Stimulated activated CD4-positive, alpha-beta T cell treated with anti-CD3 and anti-CD28 coated beads, Interleukin-15, amount 100 ng/mL, for 1 hour (primary cell): ENCODE results near the gene ZSWIM9.

ENCODE experiments used
- DNase-seq, 2 donors: peaks; one replicate each; pipeline ENCODE4 v3.0.0-alpha.2; 2020; ENCODE audit warnings: low read depth in 1 of 2, low spot score in 1 of 2

The ZSWIM9 gene

DNA sequence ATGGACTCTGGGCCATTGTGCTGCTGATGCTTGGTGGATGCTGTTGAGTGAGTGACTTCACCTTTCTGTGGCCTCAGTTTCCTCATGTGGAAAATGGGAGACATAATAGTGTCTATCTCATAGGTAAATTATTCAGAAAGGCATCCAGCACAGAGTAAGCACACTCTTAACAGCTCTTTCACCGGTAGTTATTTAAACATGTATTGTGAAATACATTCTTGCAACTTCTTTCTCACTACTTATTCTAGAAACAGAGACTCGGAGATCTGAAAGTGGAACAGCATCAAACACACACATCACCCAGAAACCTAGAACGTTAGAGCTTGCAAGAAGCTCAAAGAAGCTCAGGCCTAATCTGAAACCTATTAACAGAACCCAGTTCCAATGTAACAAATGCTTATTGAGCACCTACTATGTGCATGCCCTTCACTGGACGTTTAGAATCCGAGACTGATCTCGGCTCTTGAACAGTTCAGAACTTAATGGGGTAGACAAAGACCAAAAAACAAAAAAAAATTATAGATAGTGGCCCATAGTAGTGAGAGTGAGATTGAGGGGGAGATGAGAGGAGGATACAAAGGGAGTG, 4.1 kb downstream of the ZSWIM9 start:
- no peak for DNase-seq

DNA sequence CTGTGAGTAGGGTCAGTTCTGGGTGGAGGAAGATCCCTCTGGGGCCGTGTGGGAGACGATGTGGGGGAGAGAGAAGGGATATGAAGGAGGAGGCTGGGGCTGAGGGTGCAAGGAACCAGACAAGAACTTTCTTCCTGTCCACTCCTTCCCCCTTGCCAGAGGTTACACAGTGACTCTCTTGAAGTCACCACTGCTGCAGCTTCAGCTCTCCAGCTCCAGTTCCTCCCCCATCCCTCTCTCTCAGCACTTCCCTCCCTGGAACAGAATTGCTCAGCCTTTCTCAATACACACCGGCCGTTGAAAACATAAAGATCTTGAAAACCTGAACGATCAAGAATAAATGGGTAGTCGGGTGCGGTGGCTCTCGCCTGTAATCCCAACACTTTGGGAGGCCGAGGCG, 5.1 kb downstream of the ZSWIM9 start:
- no peak for DNase-seq

DNA sequence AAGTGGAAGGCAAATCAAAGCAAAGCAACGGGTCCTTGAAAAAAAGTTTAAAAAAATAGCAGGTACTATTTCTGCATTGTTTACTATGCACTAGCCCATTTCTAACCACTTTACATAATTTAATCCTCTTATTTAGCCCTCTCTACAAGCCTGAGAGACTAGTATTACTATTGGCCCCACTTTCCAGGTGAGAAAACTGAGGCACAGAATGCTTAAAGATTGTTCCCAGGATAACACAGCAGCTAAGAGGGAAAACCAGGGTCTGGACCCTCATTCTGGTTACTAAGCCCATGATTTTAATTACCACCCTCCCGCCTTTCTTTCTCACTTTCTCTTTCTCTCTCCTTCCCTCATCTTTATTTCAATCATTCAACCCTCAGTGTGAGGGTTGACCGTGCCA, 5.7 kb downstream of the ZSWIM9 start:
- DNase-seq: no peak

DNA sequence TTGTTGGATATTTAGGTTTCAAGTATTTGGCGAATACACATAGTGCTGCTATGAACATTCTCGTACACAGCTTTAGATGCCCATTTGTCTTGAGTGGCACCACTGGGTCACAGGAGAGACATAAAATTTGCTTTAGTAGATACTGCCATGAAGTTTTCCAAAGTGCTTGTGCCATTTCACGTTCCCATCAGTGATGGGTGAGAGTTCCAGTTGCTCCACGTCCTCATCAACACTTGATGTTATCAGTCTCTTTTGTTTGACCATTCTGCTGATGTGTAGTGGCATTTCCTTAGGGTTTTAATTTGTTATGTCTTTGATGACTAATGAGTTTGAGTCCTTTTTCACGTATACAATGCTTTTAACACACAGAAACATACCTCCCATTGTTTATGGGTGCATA, 11.0 kb downstream of the ZSWIM9 start:
- DNase-seq: no peak

DNA sequence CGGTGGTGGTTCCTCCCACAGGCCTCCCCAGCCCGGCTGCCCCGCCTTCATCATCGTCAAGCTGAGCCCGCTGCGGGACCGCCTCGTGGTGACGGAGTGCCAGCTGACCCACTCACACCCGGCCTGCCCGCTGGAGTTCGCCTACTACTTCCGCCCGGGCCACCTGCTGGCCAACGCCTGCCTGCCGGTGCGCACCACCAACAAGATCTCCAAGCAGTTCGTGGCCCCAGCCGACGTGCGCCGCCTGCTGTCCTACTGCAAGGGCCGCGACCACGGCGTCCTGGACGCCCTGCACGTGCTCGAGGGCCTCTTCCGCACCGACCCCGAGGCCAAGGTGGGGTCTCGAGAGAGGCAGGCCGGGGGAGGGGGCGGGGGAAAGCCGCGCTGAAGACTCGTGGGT, 12.0 kb downstream of the ZSWIM9 start:
- no peak for DNase-seq

DNA sequence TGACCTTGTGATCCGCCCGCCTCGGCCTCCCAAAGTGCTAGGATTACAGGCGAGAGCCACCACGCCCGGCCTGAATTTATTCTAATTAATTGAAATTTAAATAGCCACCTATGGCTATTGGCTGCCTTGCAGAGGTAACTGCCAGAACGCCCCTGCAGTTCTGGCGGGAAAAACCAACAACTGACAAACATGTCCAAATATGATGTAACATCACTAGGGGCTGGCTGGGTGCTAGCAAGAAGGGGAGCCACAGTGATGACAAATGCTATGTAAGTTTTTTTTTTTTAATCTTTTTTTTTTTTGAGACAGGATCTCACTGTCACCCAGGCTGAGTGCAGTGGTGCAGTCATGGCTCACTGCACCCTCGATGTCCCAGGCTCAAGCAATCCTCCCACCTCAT, 12.9 kb downstream of the ZSWIM9 start:
- no peak for DNase-seq

DNA sequence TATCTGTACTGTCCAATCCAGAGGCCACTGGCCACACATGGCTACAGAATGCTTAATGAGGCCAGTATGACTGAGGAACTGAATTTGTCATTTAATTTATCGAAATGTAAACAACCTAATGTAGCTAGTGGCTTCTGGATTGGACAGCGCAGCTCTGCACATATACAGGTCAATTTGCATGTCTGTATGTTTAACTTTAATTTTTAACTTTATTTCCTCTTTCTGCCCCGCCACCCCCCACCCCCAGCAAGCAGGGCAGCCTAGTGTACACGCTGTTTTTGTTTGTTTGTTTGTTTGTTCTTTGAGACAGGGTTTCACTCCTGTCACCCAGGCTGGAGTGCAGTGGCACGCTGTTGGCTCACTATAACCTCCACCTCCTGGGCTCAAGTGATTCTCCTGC, 15.5 kb downstream of the ZSWIM9 start:
- no peak for DNase-seq

DNA sequence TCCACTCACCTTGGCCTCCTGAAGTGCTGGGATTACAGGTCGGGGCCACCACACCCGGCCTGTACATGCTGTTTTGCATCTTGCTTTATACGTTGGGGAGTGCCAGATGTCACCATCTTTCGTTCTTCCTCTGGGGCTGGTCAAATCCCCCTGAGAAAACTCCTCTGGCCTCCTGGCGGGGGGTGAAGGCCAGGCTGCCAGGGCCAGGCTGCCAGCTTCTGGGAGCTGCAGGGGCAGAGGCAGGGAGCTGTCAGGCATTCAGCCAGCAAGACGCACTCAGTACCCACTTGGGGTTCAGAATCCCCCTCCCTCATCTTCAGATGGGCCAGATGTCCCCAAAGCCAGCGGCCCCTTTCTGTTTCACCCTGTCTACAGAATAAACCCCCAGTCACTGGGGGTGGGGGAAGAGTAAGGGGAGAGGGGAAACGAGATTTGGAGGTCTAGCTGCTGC, 16.1 kb downstream of the ZSWIM9 start:
- DNase-seq: no peak

DNA sequence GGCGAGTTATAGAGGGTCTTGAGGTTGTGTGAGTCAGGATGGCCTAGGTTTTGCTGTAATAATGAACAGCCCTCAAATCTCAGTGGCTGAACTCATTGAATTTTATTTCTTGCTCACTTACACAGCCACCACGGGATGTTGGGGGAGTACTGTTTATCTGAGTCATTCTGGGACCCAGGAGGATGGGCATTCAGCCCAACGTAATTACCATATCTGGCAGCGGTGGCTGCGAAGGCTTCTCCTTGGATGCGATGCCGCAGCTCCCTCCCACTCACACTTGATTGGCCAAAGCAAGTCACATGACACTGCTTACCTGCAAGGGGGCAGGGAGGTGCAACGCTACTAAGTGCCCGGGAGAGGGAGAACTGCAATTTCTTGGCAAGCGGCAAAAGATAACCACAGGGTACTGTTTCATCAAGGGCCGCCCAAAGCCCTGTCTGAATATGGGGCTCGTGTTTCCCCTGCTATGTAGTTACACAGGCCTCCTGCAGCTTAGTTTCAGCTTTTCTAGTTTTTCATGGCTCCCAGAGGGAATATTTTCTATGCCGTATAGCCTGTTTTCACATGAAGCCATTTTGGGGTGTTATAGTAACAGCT, 19.9 kb downstream of the ZSWIM9 start:
- DNase-seq: peak in 1 of 2 donors; percentile 28

DNA sequence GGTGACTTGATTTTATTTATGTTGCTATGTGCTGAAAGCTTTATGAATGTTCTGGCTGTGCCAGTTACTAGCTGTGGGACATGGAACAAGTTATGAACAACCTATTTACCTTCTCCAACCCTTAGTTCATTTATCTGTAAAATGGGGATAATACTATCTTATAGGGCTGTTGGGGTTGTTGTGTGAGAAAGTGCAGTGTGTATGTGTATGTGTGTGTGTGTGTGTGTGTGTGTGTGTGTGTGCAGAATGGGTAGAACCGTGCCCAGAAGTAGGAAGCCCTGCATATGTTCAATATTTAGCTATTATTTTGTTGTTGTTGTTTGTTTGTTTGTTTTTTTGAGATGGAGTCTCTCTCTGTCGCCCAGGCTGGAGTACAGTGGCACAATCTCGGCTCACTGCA, 20.4 kb downstream of the ZSWIM9 start:
- no peak for DNase-seq

DNA sequence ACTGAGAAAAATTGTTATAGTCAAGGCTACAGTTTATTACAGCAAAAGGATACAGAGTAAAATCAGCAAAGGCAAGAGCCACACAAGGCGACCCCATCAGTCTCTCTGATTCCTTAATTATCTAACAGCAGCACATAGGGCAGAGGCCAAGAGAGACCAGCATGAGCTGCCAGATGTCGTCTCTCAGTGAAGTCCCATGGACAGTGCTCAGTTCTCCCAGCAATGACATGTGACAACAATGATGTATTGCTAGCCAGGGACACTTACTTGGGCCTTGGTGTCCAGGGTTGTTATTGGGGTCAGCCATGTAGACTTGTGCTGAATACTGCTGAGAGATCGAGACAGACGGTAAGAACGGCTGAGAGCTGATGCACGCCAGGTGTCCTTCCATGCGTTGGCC, 22.3 kb downstream of the ZSWIM9 start:
- DNase-seq: no peak

DNA sequence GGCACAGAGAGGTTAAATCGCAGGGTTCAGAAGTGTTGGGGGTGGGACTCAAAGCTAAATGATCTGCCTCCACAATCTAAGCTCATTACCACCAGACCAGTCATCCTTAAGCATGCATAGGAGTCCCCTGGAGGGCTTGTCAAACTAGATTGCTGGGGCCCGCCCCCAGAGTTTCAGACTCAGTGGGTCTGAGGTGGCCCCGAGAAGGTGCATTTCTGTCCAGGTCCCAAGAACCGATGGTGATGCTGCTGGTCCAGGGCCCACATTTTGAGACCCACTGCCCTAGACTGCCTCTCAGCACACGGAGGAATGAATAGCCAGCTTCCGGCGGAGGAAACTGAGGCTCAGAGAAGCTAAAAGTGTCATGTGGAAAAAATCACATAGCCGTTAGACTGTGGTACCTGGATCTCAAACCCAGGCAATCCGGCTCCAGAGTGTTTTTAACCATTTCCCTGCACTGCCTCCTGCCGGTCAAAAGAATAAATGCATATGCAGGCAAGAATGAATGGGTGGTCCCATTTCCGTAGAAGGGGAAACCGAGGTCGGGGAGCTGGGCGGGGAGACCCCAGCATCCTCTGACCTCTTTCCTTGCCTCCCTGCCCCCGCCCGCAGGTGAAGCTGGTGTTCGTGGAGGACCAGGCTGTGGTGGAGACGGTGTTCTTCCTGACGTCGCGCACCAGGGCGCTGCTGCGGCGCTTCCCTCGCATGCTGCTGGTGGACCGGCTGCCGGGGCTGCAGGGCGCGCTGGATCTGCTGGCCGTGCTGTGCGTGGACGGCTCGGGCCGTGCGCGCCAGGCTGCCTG, 23.8 kb downstream of the ZSWIM9 start:
- DNase-seq: no peak

DNA sequence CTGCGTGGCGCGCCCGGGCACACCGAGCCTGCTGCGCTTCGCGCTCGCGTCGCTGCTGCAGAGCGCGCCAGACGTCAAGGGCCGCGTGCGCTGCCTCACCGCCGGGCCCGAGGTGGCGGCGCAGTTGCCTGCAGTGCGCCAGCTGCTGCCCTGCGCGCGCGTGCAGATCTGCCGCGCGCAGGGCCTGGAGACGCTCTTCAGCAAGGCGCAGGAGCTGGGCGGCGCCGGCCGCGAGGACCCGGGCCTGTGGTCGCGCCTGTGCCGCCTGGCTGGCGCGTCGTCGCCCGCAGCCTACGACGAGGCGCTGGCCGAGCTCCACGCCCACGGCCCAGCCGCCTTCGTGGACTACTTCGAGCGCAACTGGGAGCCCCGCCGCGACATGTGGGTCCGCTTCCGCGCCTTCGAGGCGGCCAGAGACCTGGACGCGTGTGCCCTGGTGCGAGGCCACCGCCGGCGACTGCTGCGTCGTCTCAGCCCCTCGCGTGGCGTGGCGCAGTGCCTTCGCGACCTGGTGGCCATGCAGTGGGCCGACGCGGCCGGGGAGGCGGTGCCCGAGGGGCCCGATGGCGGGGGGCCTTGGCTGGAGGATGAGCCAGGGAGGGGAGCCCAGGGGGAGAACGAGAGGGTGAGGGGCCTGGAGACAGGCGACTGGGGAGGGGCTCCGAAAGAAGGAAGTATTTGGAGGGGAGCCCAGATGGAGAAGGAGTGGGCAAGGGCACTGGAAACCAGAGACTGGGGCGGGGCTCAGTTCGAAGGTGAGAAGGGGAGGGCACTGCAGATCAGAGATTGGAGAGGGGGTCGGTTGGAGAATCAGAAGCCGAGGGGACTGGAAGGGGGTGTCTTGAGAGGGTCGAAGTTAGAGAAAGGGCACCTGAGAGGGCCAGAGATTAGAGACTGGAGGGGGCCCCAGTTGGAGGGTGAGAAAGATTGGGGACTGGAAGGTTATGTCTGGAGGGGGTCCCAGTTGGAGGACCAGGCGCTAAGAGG, 24.7 kb downstream of the ZSWIM9 start:
- no peak for DNase-seq

DNA sequence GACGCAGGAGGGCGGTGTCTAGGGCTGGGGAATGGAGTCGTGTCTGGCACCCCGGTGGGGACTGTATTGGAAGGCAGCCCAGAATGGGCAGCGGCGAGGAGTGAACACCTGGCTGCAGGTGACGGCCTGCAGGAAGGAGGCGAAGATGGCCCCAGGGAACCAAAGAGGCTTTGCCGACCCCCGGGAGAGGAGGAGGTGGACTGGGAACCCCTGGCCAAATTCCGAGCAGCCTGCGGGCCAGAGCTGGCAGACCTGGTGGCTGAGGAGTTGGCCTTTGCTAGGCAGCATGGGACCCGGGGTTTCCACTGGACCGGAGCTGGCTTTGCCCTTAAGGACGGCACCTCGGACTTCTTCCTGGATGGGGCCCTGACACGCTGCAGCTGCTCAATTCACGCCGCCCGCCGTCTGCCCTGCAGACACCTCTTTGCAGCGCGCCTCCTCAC, 25.9 kb downstream of the ZSWIM9 start:
- no peak for DNase-seq

DNA sequence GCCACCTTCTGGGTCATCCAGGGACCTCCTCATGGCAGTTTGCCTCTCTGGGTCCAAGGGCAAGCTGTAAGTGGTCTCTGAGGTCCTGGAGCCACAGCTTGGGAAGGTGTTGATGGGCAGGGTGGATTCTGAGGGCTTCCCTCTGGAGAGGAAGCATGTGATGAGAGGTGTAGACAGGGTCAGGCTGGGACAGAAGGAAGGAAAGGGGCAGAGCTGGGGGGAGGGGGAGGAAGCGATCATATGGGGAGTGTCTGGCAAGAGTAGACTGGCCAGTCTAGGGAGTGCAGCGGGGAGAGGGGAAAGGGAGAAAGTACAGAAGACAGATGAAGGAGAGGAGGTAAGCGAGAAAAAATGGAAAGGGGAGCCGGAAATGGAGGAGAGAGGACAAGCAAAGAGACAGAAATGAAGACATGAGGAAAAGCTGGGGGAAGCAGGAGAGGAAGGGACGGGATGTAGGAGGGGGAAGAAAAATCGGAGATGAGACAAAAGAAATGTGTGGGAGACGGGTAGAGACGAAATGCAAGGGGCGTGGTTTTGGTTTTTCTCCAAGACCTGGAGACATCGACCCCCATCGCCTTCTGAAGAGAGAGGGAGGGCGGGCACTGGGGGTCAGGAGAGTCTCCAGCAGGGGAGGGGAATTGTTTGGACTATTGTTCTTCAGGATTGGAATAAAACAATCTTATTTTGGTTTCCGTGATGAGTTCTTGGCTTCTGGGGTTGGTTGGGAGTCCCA, 26.6 kb downstream of the ZSWIM9 start:
- DNase-seq: no peak

DNA sequence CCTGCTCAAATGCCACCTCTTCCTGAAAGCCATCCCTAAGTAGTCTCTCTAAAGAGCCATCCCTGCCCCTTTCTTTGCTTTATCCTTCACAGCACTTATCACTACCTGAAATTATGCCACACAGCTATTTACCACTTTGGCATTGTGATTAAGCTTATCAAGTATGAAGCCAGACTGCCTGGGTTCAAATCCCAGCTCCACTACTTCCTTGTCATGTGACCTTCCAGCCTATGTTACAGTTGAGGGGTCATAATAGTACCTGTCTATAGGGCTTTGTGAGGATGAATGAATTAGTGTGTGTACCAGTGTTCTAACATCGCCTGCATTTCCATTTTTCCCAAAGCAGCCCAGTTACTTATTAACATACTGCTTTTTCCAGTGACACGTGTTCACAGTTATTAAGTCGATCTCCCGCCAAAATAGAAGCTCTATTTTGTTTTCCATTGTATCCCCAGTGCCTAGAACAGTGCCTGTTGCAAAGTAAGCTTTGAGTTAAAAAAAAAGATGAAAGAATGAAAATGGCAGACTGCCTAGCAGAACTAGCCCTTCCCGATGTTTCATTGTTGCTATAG, 32.8 kb downstream of the ZSWIM9 start:
- no peak for DNase-seq

DNA sequence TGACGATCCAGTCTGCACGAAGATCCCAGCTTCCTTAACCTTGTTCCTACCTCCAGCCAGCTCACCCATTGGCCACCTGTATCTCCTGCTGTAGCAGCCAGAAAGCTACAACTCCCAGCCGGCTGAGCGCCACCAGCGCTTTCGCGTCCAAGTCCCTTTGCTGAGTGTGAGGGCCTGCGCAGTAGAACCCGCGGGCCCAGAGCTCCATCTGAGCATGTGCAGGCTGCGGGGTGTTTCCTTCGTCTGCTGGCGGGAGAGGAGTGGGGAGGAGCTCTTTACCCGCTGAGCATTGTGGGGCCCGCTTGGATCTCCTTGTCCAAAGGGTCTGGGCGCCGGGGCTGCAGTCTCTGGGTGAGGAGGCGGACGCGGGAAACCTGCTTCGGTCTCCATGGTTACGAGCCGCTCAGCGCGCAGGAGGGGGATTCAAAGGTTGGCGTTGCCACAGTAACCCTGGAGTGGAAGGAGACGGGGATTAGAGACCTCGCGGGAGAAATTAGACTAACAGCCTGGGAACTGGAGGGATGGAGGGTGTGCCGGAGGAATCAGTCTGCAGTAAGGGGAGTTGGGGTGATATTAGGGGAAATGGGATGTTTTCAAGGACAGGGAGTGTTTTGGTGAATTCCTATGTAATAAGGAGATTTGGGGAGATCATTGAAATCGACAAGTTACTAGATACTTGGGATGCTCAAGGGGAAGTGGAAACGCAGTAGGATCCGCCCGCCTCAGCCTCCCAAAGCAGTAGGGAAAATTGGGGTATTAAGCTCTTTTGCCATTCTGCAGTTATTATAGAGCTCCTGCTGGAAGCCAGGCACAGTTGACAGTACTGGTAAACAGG, 33.5 kb downstream of the ZSWIM9 start:
- peak; percentile 79 to 82 for DNase-seq

DNA sequence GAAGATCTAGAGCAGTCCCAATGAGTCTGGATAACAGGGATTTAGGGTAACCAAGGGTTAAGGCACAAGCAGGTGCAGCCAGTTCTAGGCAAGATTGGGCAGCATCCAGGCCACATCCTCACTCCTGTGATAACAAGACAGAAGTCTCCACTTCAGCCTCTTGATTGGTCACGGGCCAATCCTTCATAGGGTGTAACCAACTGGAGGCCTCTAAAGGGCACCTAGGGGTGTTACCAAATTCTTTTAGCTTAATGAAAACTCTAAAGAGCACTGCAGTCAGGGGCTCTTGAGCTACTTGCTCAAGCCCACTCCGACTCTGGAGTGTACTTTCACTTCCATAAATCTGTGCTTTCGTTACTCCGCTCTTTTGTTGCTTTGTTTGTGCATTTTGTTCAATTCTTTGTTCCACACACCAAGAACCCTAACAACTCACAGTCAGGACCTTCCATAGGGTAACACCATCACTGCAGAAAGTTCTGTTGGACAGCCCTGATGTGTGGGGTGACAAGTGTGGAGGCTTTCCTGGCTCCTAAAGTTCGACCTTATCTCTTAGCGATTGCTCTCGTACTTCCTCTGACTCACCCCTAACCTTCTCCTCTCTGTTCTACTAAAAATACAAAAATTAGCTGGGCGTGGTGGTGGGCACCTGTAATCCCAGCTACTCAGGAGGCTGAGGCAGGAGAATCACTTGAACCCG, 36.1 kb downstream of the ZSWIM9 start:
- no peak for DNase-seq

DNA sequence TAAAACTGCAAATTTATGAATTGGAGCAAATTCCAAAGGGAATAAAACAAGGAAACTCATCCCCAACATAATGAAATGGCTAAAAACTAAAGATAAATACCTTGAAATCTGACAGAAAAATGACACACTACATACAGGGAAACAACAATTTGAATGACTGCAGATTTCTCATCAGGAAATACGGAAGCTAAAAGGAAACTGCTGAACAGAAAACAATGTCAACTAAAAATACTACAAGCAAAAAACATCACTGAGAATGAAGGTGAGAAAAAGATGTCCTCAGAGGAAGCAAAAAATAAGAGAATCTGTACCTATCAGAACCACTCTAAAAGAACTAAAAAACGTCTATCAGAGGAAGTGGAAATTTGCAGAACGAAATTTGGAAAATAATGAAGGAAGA, 39.5 kb downstream of the ZSWIM9 start:
- DNase-seq: no peak
